MM.1S (cell line): ENCODE data around the gene AHCYL2.
A peak's percentile ranks its signal among the peaks of the same experiment; 100 is the strongest.

Source experiments
- CTCF ChIP-seq: fragments of 300-600 bp; sonication (generic); IDR thresholded peaks from 2 replicates; pipeline ENCODE4 v1.5.1; 2016; ENCODE audit warnings: antibody characterized with exemption, low read length, mixed read lengths
- EZH2phosphoT487 ChIP-seq: fragments of 300-600 bp; sonication (generic); IDR thresholded peaks from 2 replicates; pipeline ENCODE4 v1.6.1; 2018; ENCODE audit warnings: antibody characterized with exemption, low read length

GRCh38 chr7:129210256-129210988, 14.4 kb upstream of the AHCYL2 start:
- peak; percentile 98 for TF ChIP-seq CTCF
- TF ChIP-seq EZH2phosphoT487, result no peak
